Heart left ventricle (tissue), 16 donors: ENCODE results near the gene C16orf86. TPM values are rescaled to one million over a fixed set of nuclear protein-coding genes. Genes with fewer than 3 reads are reported as not detected.

Source experiments
- ATAC-seq, 4 donors: fragments of 200-7000 bp; cut with Tn5 transposase; one replicate each; pipeline ENCODE4 v1.9.1; 2020 to 2022; ENCODE audit warnings: moderate library complexity in 4 of 4, mild to moderate bottlenecking in 3 of 4, moderate number of reproducible peaks in 1 of 4
- DNase-seq, 5 donors: peaks; one replicate each; pipeline ENCODE4 v3.0.0-alpha.2; 2020
- H3K27ac ChIP-seq, 12 donors: fragments of 200-600 bp; sonication (generic) in 4 of 12; one replicate each; pipeline versions ENCODE4 v1.5.0 to v1.8.0; 2016 to 2022; ENCODE audit warnings: mild to moderate bottlenecking in 2 of 12
- H3K27me3 ChIP-seq, 9 donors: fragments of 200-600 bp; sonication (generic) in 2 of 9; one replicate each; pipeline versions ENCODE4 v1.5.1 to v1.8.0; 2016 to 2022; ENCODE audit warnings: mild to moderate bottlenecking in 3 of 9
- H3K36me3 ChIP-seq, 9 donors: fragments of 200-600 bp; sonication (generic) in 2 of 9; one replicate each; pipeline versions ENCODE4 v1.5.0 to v1.8.0; 2018 to 2022; ENCODE audit warnings: mild to moderate bottlenecking in 2 of 9
- H3K4me1 ChIP-seq, 12 donors: fragments of 200-600 bp; sonication (generic) in 4 of 12; one replicate each; pipeline versions ENCODE4 v1.5.0 to v1.8.0; 2016 to 2022; ENCODE audit warnings: mild to moderate bottlenecking in 3 of 12
- H3K4me3 ChIP-seq, 12 donors: fragments of 200-600 bp; sonication (generic) in 4 of 12; one replicate each; pipeline versions ENCODE4 v1.5.0 to v1.8.0; 2017 to 2022; ENCODE audit warnings: mild to moderate bottlenecking in 9 of 12, moderate library complexity in 4 of 12
- H3K9me3 ChIP-seq, 12 donors: fragments of 200-600 bp; sonication (generic) in 4 of 12; one replicate each; pipeline versions ENCODE4 v1.5.0 to v1.8.0; 2016 to 2022; ENCODE audit warnings: mild to moderate bottlenecking in 1 of 12
- CTCF ChIP-seq, 12 donors: fragments of 200-600 bp; sonication (generic) in 4 of 12; IDR thresholded peaks; one replicate each; pipeline versions ENCODE4 v1.5.0 to v1.8.0; 2018 to 2022; ENCODE audit warnings: antibody characterized with exemption in 12 of 12, mild to moderate bottlenecking in 5 of 12
- POLR2A ChIP-seq, 2 donors: fragments of 450-650 bp; IDR thresholded peaks; one replicate each; pipeline ENCODE4 v1.6.1; 2017; ENCODE audit warnings: antibody characterized with exemption in 2 of 2, mild to moderate bottlenecking in 2 of 2, moderate library complexity in 2 of 2
- WGBS, 4 donors: extraction: QIAGEN DNeasy Blood & Tissue Kit in 2 of 4; methylation state at CpG; one replicate each; pipeline versions ENCODE4 v1.1.5 to v1.1.7; 2013 to 2018; 5-methylcytosine and 5-hydroxymethylcytosine counted together
- intact Hi-C, 10 donors: fragments of 100-400 bp; cut with DNase I; formaldehyde crosslinking; loops; one replicate each; pipeline versions ENCODE4 v1.11.1 to v1.14.2; 2022
- polyA plus RNA-seq, 2 donors: library from polyadenylated mRNA; stranded (reverse); fragments of 200-250 nt; gene quantifications; one replicate each; pipeline ENCODE4 v1.2.3, GENCODE V29; 2013
- total RNA-seq, 9 donors: library from RNA; depleted of rRNA in 2 of 9; stranded (reverse); fragments of >200 nt in 2 of 9; fragmentation: NEBNext Ultra II Directional in 3 of 9; extraction: Animal tissue kit (Norgen Biotek cat#: 25700) in 3 of 9; gene quantifications; one replicate each; pipeline versions ENCODE4 v1.1.0 to v1.2.4, GENCODE V29; 2016 to 2023
- donor health status: ischemic (EF 13 %, LVEDD 7.1; RV severe dilation, severe dysfunction).
- donor health status: healthy with polysubstance abuse.
- donor health status: DM: no; HTN: yes; CAD: no.
- donor health status: DM: no; HTN: no; CAD: no.
- donor health status: ischemic (EF 25% LVEDD 6.9; RV normal size, moderate dysfunction).
- donor health status: ischemic (EF 25% LVEDD 5.7; RV mildly dilated, moderate dysfunction).
- donor health status: healthy.
- donor health status: DM: yes; HTN: yes; CAD: no.
- donor health status: ischemic (EF 35%, LVEDD 5.7; RV mildly dilated, moderate dysfunction).
- donor health status: nonischemic (EF 11% LVEDD 7.7; RV severe dilation, severe dysfunction).
- donor health status: DM: yes; HTN: yes; CAD: no.
- donor health status: PGD.
- donor health status: ischemic (EF 29% LVEDD 5.4; RV normal size, mild dysfunction).
- donor health status: nonischemic (EF 23%, LVEDD 6.1; RV moderate dilation, normal function).

C16orf86 gene
- total and polyA plus RNA-seq, 11 donors = 2.1 to 11.6 (median 4.3) TPM

- H3K27ac ChIP-seq = no peak overlapping the region
- TF ChIP-seq CTCF (IDR thresholded peaks at IDR 0.05) (no peak), POLR2A (IDR thresholded peaks at IDR 0.05) (no peak)
- H3K4me3 ChIP-seq = no peak overlapping the region
- intact Hi-C loops = no loop called here
- ATAC-seq (no peak), DNase-seq (no peak)
- H3K27me3 ChIP-seq = no peaks in the 10 kb centered on the region
- H3K9me3 ChIP-seq = no peaks in the 10 kb centered on the region
- H3K4me1 ChIP-seq = peaks cover 0 to 8% (median 0%) of the 10 kb centered on the region in 12 donors
- 96 to 97% (median 96%) methylated on average over 6 of the region's 6 CpGs for WGBS, 4 donors
- no peaks in the 10 kb centered on the region for H3K36me3 ChIP-seq
These were observed 44.0 kb downstream of the C16orf86 start for GRCh38 chr16:67710607-67711006.

- Histone ChIP-seq H3K27ac (no peak overlapping the region), H3K27me3 (no peaks in the 10 kb centered on the region), H3K4me1 (peaks cover 0 to 27% (median 11%) of the 10 kb centered on the region in 12 donors), H3K36me3 (no peaks in the 10 kb centered on the region), H3K4me3 (no peak overlapping the region), H3K9me3 (no peaks in the 10 kb centered on the region)
- no peak for DNase-seq
- intact Hi-C loops = no loop called here
- 88 to 95% (median 92%) methylated on average over 5 of the region's 5 CpGs for WGBS, 4 donors
- TF ChIP-seq POLR2A (IDR thresholded peaks at IDR 0.05) (no peak), CTCF (IDR thresholded peaks at IDR 0.05) (no peak)
- ATAC-seq = no peak
These were observed 47.1 kb downstream of the C16orf86 start for GRCh38 chr16:67713647-67714273.

- Histone ChIP-seq H3K9me3 (no peaks in the 10 kb centered on the region), H3K36me3 (no peaks in the 10 kb centered on the region), H3K4me1 (peaks cover 0 to 27% (median 12%) of the 10 kb centered on the region in 12 donors), H3K27ac (no peak overlapping the region), H3K4me3 (no peak overlapping the region), H3K27me3 (no peaks in the 10 kb centered on the region)
- DNase-seq = no peak
- TF ChIP-seq POLR2A (IDR thresholded peaks at IDR 0.05) (no peak), CTCF (IDR thresholded peaks at IDR 0.05) (no peak)
- 66 to 82% (median 71%) methylated on average over 1 of the region's 1 CpG for WGBS, 4 donors
- no peak for ATAC-seq
- intact Hi-C loops = no loop called here
These were observed 47.9 kb downstream of the C16orf86 start for GRCh38 chr16:67714522-67714921.

GRCh38 chr16:67716097-67716496 is 49.5 kb downstream of the C16orf86 start:
- ATAC-seq (no peak), DNase-seq (no peak)
- H3K27me3 ChIP-seq = no peaks in the 10 kb centered on the region
- WGBS, 4 donors = 86 to 97% (median 93%) methylated on average over 2 of the region's 2 CpGs
- H3K9me3 ChIP-seq = no peaks in the 10 kb centered on the region
- H3K27ac ChIP-seq = no peak overlapping the region
- intact Hi-C loops = loop anchor here in 4 of 10 donors (5.0 kb wide), 2 partner anchors 44 to 91 kb away; partner anchors contain the start of genes RANBP10 (in 1 of the 4) and TSNAXIP1 (in 1 of the 4)
- TF ChIP-seq POLR2A (IDR thresholded peaks at IDR 0.05) (no peak), CTCF (IDR thresholded peaks at IDR 0.05) (no peak)
- no peak overlapping the region for H3K4me3 ChIP-seq
- H3K4me1 ChIP-seq = peaks cover 0 to 35% (median 22%) of the 10 kb centered on the region in 12 donors
- no peaks in the 10 kb centered on the region for H3K36me3 ChIP-seq

Other genes starting within 250 kb of the C16orf86 start
- gene HSD11B2, start 235.7 kb upstream of the C16orf86 start, total RNA-seq = under 1 TPM in 8 of 9 donors, not detected in 1; 0.32 to 1.00 (median 0.59) TPM
- gene HSD11B2, start 235.7 kb upstream of the C16orf86 start, polyA plus RNA-seq = under 1 TPM; 0.15 to 0.26 TPM
- 100 to 1,000 TPM in 3 of 9 donors, 10 to 100 TPM in 6; 52.7 to 141 (median 68.5) TPM for gene ATP6V0D1, start 185.7 kb upstream of the C16orf86 start, total RNA-seq
- gene ATP6V0D1, start 185.7 kb upstream of the C16orf86 start, polyA plus RNA-seq = 100 to 1,000 TPM in 1 of 2 donors, 10 to 100 TPM in 1; 18.6 to 104 TPM
- gene AGRP, start 183.3 kb upstream of the C16orf86 start, total RNA-seq = not detected
- not detected for gene AGRP, start 183.3 kb upstream of the C16orf86 start, polyA plus RNA-seq
- gene RIPOR1, start 138.0 kb upstream of the C16orf86 start, total RNA-seq = 100 to 1,000 TPM in 1 of 9 donors, 10 to 100 TPM in 8; 51.1 to 156 (median 69.4) TPM
- gene RIPOR1, start 138.0 kb upstream of the C16orf86 start, polyA plus RNA-seq = 10 to 100 TPM; 40.7 to 45.5 TPM
- gene CTCF, start 104.3 kb upstream of the C16orf86 start, total RNA-seq = 10 to 100 TPM; 19.0 to 35.8 (median 25.4) TPM
- gene CTCF, start 104.3 kb upstream of the C16orf86 start, polyA plus RNA-seq = 10 to 100 TPM; 13.9 to 18.6 TPM
- 1 to 10 TPM in 3 of 9 donors, under 1 TPM in 4, not detected in 2; 0.27 to 1.7 (median 0.60) TPM for gene CARMIL2, start 21.7 kb upstream of the C16orf86 start, total RNA-seq
- gene CARMIL2, start 21.7 kb upstream of the C16orf86 start, polyA plus RNA-seq = under 1 TPM; 0.21 to 0.30 TPM
- gene ACD, start 6.6 kb upstream of the C16orf86 start, total RNA-seq = 10 to 100 TPM in 4 of 9 donors, 1 to 10 TPM in 5; 6.2 to 19.9 (median 9.5) TPM
- gene ACD, start 6.6 kb upstream of the C16orf86 start, polyA plus RNA-seq = 10 to 100 TPM in 1 of 2 donors, 1 to 10 TPM in 1; 7.8 to 15.6 TPM
- gene PARD6A, start 5.9 kb upstream of the C16orf86 start, total RNA-seq = 1 to 10 TPM; 1.7 to 5.6 (median 2.9) TPM
- 1 to 10 TPM; 2.7 to 7.0 TPM for gene PARD6A, start 5.9 kb upstream of the C16orf86 start, polyA plus RNA-seq
- 10 to 100 TPM in 4 of 9 donors, 1 to 10 TPM in 5; 7.6 to 15.6 (median 8.6) TPM for gene ENKD1, start 64 bp upstream of the C16orf86 start, total RNA-seq
- gene ENKD1, start 64 bp upstream of the C16orf86 start, polyA plus RNA-seq = 10 to 100 TPM; 11.8 to 26.9 TPM
- 10 to 100 TPM in 3 of 9 donors, 1 to 10 TPM in 6; 6.5 to 11.7 (median 9.8) TPM for gene GFOD2, start 52.5 kb downstream of the C16orf86 start, total RNA-seq
- gene GFOD2, start 52.5 kb downstream of the C16orf86 start, polyA plus RNA-seq = 10 to 100 TPM in 1 of 2 donors, 1 to 10 TPM in 1; 8.2 to 15.4 TPM
- 10 to 100 TPM in 6 of 9 donors, 1 to 10 TPM in 3; 7.1 to 19.7 (median 12.3) TPM for gene RANBP10, start 139.7 kb downstream of the C16orf86 start, total RNA-seq
- 10 to 100 TPM in 1 of 2 donors, 1 to 10 TPM in 1; 5.6 to 11.2 TPM for gene RANBP10, start 139.7 kb downstream of the C16orf86 start, polyA plus RNA-seq
- under 1 TPM in 8 of 9 donors, not detected in 1; 0.16 to 0.93 (median 0.46) TPM for gene TSNAXIP1, start 140.1 kb downstream of the C16orf86 start, total RNA-seq
- under 1 TPM; 0.67 to 0.76 TPM for gene TSNAXIP1, start 140.1 kb downstream of the C16orf86 start, polyA plus RNA-seq
- 10 to 100 TPM; 24.9 to 87.5 (median 31.4) TPM for gene THAP11, start 175.5 kb downstream of the C16orf86 start, total RNA-seq
- 10 to 100 TPM; 10.6 to 26.3 TPM for gene THAP11, start 175.5 kb downstream of the C16orf86 start, polyA plus RNA-seq
- 100 to 1,000 TPM in 2 of 9 donors, 10 to 100 TPM in 7; 66.5 to 145 (median 90.9) TPM for gene NUTF2, start 180.1 kb downstream of the C16orf86 start, total RNA-seq
- 100 to 1,000 TPM; 179 to 191 TPM for gene NUTF2, start 180.1 kb downstream of the C16orf86 start, polyA plus RNA-seq
- 10 to 100 TPM; 14.4 to 31.2 (median 20.1) TPM for gene CENPT, start 180.9 kb downstream of the C16orf86 start, total RNA-seq
- 10 to 100 TPM; 25.7 to 28.0 TPM for gene CENPT, start 180.9 kb downstream of the C16orf86 start, polyA plus RNA-seq
- gene EDC4, start 206.2 kb downstream of the C16orf86 start, total RNA-seq = 10 to 100 TPM; 26.2 to 42.5 (median 32.5) TPM
- gene EDC4, start 206.2 kb downstream of the C16orf86 start, polyA plus RNA-seq = 10 to 100 TPM; 27.8 to 31.1 TPM
- 1 to 10 TPM in 4 of 9 donors, under 1 TPM in 2, not detected in 3; 0.78 to 5.8 (median 1.7) TPM for gene NRN1L, start 218.1 kb downstream of the C16orf86 start, total RNA-seq
- 1 to 10 TPM; 1.7 to 1.8 TPM for gene NRN1L, start 218.1 kb downstream of the C16orf86 start, polyA plus RNA-seq
- 10 to 100 TPM; 17.1 to 31.3 (median 21.6) TPM for gene PSKH1, start 226.4 kb downstream of the C16orf86 start, total RNA-seq
- 10 to 100 TPM; 16.3 to 36.9 TPM for gene PSKH1, start 226.4 kb downstream of the C16orf86 start, polyA plus RNA-seq